ENCODE measurements around the gene FAM20C.
"Not testable (repeated sequence)": the region's sequence is repeated elsewhere in the genome, so short reads cannot be mapped to it uniquely, and the experiment has no call there.

Gene FAM20C

DNA sequence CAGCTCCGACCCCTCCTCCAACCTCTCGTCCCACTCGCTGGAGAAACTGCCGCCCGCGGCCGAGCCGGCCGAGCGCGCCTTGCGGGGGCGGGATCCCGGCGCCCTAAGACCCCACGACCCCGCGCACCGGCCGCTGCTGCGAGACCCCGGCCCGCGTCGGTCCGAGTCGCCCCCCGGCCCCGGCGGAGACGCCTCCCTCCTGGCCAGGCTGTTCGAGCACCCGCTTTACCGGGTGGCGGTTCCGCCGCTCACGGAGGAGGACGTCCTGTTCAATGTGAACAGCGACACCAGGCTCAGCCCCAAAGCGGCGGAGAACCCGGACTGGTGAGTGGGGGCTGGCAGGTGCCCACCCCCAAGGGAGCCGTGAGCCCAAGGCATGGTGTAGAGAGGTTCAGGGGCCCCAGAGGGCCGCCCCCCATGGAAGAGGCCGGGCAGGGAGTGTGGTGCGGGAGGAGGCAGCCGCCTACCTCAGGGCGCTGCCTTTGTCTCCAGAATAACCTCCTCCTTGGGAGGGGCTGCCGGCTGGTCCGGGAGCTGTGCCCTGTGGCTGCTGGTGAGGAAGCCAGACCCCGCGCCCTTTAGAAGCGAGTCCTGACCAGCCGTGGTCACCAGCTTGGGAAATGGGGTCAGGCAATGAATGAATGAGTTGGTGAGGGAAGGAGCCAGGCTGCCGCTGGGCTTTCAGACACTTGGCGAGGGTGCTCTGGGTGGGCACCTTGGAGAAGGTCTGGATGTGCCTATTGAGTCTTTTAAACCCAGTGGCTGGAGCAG lies 1.3 kb downstream of the FAM20C start:
- DNase-seq = no peak

- DNase-seq = no peak
Measured at GRCh38 chr7:194252-195009, 2.1 kb downstream of the FAM20C start.

GRCh38 chr7:195010-195829 lies 2.8 kb downstream of the FAM20C start:
- DNase-seq = no peak

DNA sequence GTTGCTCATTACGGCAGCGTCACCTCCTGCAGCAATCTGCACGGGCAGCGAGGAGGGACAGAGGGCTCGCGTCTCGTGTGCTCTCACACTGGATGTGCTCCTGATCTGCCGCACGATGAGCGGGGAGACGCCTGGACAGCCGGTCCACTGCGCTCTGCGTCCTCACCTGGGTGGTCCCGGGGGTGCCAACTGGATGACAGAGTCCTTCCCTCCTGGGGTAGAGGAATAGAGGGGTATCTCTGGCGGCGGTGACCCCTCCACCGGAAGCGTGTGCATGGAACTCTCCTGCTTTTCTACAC lies 3.4 kb downstream of the FAM20C start:
- DNase-seq = no peak

DNA sequence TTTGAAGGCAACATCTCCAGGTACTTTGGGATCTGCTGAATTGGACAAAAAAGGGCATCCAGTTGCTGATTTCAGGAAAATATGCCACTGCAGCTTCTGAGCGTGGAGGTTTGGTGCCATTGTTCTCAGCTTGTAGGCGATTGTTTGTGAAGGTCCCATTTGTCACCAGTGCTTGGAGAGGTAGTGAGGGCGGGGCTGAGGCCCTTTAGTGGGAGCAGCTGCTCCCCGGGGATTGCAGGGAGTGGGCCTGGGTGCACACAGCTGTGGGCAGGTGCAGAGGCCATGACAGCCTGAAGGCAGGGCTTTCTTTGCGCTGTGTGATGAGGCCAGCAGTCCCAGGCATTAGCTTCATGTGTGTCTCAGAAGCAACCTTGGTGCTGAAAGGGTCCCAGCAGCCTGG lies 3.9 kb downstream of the FAM20C start:
- no peak for DNase-seq

GRCh38 chr7:196778-197321 lies 4.5 kb downstream of the FAM20C start:
- no peak for DNase-seq

DNA sequence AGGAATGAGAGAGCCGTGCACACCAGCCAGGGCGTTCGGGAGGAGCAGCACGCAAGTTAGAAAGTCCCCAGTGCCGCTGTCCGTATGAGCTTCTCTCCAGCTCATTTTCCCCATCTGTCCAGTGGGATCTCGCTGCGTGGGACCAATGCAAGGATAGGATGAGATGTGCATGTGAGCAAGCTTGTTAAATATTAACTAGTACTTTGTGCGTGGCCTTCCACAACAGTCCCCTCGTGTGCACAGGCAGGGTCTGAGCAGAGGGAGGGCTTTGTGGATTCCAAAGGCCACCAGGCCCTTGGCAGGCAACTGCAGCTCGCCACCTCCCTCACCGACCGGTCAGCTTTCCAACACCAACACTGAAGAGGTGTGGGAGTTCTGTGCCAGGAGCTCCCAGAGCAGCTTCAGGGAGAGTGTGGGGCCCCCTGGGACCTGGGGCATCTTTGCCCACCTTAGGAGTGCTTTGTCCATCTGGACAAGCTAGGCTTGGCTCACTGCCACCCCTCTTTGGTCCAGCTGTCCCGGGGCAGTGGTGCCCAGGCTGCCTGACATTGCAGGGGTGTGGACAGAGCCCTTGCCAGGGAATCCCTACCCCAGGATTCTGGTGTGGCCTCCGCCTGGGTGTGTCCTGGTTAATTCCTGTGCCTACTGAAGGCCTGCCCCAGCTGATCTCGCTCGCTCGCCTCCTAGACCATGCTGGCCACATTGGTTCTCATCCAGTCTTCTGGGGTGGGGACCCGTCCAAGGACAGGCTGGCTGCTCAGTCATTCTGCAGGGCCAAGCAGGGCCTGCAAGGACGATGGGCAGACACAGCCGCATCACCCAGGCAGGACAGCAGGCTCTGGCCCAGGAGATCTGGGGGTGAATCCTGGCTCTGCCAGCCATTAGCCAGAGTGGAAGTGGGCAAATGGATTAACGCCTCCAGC lies 5.3 kb downstream of the FAM20C start:
- DNase-seq = no peak

DNA sequence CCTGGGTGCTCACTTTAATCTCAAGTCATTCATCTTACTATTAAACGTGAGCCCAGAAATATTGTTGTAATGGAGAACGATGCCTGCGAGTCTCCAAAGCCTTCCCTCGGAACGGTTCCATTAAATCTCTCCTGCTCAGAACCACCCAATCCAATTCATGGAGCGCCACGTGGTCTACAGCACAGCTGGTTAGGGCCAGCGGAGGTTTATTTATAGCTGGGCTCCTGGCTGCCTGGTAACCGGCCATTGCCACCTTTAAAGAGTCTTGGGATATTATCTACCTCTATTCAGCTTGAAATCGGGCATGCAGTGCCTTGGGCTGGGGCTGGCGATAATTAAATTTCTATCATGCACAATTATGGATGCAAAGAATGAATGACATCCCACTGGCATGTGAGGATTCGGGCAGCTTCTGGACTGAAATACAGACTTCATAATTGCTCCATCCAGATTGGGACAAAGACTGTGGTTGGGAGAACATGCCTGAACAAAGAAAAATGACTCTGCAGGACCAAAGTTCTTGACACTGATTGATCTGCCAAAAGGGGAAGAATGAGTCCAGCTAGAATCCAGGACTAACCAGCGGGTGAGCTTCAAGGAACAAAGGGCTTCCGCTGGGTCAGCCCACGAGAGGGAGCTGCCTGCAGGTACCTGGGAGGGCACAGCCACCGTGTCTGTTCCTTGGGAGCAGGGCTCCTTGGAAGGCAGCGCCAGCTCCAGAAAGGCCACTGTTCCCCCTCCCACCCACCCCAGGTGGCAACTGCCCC lies 7.3 kb downstream of the FAM20C start:
- DNase-seq = no peak

DNA sequence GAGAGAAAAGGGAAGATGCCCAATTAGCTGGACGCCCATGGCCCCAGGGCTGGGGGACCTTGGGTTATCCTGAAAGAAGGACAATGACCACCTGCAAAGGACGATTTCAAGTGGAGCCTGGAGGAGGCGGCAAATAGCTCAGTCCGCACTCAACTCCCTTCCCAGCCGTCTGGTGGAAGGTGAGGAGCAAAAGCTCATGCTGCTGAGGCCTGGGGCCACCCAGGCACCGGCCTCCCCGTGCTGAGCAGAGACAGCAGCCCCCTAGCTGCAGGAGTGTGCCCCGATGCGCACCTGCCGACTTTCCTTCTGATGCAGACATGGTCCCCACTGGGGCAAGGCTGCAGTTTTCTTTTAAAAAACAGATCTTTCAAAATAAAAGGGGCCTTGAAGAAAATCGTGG lies 7.9 kb downstream of the FAM20C start:
- DNase-seq = no peak

- DNase-seq = no peak
Measured at GRCh38 chr7:200704-201103, 8.3 kb downstream of the FAM20C start.

- DNase-seq = no peak
Measured at GRCh38 chr7:204326-204725, 12.0 kb downstream of the FAM20C start.

DNA sequence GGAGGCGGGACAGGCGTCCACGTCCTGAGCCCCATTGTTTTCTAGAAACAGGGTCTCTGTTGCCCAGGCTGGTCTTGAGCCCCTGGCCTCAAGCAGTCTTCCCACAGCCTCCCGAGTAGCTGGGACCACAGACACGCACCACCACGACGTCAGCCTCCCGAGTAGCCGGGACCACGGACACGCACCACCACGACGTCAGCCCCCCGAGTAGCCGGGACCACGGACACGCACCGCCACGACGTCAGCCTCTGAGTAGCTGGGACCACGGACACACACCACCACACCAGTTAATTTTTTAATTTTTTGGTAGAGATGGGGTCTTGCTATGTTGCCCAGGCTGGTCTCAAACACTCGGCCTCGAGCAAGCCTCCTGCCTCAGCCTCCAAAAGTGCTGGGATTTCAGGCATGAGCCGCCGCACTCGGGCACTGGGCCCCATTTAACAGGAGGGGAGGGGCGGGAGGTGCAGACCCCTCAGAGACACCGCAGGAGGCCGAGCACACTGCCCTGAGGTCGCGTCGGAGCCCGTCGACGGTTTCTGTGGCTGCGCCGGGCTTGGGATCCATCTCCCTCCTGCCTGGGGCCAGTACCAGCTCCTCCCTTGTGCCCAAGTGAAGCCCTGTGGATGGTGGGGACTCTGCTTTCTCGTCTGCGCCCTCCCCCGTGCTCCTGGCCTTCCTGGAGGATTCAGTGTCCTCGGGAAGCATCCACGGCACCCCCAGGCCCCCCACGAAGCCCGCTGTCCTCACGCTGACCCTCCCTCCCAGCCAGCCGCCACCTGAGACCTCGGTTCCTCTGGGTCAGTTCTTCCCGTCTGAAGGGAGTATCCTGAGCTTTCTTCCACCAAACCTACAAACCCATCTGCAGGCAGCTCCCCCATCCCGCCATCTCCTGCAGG lies 13.0 kb downstream of the FAM20C start:
- no peak for DNase-seq

DNA sequence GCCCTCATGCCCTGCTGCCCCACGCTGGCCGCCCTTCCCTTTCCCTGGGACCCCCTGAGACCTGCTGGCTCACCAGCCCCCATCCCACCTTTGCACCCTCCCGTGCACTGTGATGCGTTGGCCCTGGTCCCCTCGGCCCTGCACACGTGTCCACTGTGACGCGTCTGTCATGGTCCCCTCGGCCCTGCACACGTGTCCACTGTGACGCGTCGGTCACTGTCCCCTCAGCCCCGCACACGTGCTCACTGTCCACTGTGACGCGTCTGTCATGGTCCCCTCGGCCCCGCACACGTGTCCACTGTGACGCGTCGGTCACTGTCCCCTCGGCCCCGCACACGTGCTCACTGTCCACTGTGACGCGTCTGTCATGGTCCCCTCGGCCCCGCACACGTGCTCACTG lies 14.0 kb downstream of the FAM20C start:
- DNase-seq = not testable (repeated sequence)

DNA sequence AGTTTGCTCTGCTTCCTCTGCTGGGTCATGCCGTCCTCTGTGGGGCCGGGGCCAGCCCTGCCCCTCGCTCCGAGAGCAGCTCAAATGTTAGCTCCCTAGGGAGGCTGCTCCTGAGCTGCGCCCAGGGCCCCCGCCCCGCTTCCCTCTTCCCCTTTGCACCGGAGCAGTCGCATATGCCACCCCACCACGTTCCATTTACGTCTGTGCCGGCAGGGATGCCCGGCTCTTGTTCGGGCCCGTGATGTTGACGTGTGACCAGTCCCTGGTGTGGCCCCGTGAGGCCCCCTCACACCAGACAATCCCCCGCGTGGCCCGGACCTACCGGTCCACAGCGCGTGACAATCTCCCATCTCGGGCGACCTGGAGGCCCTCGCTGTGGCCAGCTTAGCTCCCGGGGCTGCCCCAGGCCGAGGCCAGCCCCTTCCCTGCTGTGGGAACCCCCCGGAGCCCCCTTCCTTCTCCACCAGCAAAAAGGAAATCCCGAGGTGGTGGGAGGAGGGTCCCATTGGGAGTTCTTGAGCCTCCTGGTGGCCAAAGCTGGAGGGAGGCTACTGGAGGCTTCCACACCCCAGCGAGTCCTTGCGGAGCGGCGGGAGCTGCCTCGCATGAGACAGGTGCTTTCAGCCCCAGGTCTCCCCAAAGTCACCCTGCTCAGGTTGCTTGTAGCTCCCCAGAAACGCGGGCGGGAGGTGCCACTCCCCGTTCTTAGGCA lies 15.2 kb downstream of the FAM20C start:
- no peak for DNase-seq

DNA sequence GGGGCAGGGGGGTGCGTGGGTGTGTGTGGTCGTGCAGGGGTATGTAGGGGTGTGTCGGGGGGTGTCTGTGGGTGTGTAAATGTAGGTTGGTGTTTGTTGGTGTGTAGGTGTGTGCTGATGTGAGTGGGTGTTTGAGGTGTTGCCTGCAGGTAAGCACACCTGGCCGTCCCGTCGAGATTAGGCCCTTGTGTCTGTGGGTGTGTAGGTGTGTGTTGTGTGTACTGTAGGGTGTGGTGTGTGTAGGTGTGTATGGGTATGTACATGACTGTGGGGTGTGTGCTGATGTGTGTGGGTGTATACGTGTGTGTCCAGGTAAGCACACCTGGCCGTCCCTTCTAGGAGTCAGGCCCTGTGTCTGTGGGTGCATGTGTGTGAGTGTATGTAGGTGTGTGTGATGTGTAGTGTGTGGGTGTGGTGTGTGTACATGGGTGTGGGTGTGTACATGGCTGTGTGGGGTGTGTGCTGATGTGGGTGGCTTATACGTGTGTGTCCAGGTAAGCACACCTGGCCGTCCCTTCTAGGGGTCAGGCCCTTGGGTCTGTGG lies 15.8 kb downstream of the FAM20C start:
- no peak for DNase-seq

DNA sequence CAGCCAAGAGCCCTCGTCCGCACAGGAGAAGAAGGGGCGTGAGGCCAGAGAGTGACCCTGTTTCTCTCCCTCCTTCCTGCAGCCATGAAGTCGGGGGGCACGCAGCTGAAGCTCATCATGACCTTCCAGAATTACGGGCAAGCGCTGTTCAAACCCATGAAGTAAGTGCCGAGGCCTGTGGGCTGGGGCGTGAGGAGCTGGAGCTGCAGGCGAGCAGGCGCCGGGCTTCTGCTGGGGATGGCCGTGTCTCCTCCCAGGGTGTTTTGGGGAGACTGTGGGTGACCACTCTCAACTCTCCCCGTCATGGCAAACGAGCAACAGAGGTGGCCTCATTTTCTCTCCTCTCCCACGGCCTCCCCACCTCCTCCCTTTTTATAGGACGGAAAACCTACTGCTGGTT lies 16.4 kb downstream of the FAM20C start:
- no peak for DNase-seq

GRCh38 chr7:209416-209815 lies 17.0 kb downstream of the FAM20C start:
- no peak for DNase-seq

GRCh38 chr7:209906-210305 lies 17.5 kb downstream of the FAM20C start:
- no peak for DNase-seq

DNA sequence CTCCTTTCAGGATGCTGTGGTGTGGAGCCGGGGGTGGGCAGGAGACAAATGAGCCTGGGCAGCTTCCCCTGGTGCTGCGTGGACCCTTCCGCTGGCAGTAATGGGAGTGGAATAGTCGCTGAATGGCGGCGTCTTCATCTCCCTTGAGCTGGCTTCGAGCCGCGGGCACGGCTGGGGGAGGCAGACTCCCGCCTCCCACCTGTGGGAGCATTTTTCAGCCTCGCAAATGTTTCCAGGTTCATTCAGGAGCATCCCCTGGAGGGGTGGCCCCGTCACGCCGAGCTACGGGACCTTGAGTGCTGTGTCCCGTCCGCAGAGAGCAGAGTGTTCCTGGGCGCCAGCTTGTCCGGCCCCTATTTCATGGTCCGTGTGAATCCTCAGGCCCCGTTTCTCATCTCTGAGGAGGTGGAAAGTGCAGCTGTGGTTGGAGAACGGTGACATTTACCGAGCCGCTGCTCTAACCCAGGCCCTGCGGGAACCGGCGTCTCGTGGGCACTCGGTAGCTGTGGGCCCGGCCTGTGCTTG lies 18.1 kb downstream of the FAM20C start:
- DNase-seq = no peak

All from activated CD8-positive, alpha-beta memory T cell treated with anti-CD3 and anti-CD28 coated beads, Interleukin-2, amount 50 U/mL, for 4 hours (primary cell).